ENCODE results near the gene SND1.

DNA sequence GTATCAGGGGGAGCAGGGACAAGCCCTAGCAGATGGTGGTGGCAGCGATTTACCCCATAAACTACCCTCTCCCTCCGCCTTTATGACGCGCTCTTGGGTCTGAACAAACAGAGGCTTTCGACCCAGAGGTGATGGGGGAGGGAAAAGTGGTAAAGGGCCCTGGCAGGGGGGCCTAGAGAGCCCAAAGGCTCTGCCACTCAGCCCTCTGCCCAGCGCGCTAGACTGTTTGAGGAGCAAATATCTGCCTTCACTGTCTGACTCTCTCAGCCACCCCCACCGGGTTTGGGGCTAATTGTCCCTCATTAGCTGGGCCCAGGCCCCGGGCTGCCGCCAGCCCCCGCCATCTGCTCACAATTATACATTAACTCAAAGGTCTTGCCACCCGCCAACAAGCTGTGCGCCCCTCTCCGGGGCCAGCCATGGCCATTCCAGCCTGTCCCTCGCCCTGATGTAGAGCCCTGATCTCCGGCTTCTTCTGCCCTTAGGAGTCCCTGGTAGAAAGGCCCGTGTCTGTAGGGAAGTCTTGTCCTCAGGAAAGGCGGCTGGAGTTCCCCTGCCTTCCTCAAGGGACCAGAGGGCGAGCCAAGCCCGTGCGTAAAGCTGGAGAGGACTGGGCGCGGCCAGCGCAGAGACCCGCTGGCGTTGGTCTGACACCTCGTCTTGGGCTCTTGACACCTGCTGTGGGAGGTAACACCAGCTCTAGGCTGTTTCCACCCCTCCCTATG, 32.2 kb upstream of the SND1 start:
- no peak for TF ChIP-seq EGR1 (IDR thresholded peaks at IDR 0.05; ENCODE audit: low read depth in 2 of 2)
- TF ChIP-seq, protein P1, sequence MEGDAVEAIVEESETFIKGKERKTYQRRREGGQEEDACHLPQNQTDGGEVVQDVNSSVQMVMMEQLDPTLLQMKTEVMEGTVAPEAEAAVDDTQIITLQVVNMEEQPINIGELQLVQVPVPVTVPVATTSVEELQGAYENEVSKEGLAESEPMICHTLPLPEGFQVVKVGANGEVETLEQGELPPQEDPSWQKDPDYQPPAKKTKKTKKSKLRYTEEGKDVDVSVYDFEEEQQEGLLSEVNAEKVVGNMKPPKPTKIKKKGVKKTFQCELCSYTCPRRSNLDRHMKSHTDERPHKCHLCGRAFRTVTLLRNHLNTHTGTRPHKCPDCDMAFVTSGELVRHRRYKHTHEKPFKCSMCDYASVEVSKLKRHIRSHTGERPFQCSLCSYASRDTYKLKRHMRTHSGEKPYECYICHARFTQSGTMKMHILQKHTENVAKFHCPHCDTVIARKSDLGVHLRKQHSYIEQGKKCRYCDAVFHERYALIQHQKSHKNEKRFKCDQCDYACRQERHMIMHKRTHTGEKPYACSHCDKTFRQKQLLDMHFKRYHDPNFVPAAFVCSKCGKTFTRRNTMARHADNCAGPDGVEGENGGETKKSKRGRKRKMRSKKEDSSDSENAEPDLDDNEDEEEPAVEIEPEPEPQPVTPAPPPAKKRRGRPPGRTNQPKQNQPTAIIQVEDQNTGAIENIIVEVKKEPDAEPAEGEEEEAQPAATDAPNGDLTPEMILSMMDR (IDR thresholded peaks at IDR 0.05; ENCODE audit: low read depth, low read length, missing input control), result no peak
- TF ChIP-seq, protein P2, sequence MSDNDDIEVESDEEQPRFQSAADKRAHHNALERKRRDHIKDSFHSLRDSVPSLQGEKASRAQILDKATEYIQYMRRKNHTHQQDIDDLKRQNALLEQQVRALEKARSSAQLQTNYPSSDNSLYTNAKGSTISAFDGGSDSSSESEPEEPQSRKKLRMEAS (IDR thresholded peaks at IDR 0.05), result no peak
- no peak for TF ChIP-seq TAF1 (conservative IDR thresholded peaks at IDR 0.05)
- no peak for TF ChIP-seq YY1 (IDR thresholded peaks at IDR 0.05)
- no peak for TF ChIP-seq FOXA1 (IDR thresholded peaks at IDR 0.05)
- TF ChIP-seq JUND (IDR thresholded peaks at IDR 0.05), result no peak

All from liver (tissue), 3 donors.